HG02678 (cell line): ENCODE results near the gene CPNE9.

ENCODE experiments used
- ATAC-seq: cut with Tn5 transposase; IDR thresholded peaks from one replicate; pipeline ENCODE4 v1.9.1; 2021; ENCODE audit warnings: mild to moderate bottlenecking, moderate library complexity; ENCODE audit not compliant: unreplicated experiment

Gene CPNE9

GRCh38 chr3:9743548-9743947, 39.9 kb downstream of the CPNE9 start:
- ATAC-seq = no peak

GRCh38 chr3:9744162-9744561, 40.5 kb downstream of the CPNE9 start:
- no peak for ATAC-seq

DNA sequence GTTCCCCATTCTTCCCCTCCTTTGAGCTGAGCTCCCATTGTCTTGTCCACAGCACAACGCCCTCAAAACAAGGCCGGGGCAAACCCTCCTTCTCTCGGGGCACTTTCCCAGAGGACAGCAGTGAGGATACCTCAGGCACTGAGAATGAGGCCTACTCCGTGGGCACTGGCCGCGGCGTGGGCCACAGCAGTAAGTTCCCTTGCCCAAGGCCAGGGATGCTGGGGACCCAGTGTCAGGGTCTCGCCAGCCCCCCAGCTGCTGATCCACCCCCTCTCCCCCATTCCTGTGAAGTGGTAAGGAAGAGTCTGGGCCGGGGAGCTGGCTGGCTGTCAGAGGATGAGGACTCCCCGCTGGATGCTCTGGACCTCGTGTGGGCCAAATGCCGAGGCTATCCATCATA, 41.9 kb downstream of the CPNE9 start:
- ATAC-seq = no peak

DNA sequence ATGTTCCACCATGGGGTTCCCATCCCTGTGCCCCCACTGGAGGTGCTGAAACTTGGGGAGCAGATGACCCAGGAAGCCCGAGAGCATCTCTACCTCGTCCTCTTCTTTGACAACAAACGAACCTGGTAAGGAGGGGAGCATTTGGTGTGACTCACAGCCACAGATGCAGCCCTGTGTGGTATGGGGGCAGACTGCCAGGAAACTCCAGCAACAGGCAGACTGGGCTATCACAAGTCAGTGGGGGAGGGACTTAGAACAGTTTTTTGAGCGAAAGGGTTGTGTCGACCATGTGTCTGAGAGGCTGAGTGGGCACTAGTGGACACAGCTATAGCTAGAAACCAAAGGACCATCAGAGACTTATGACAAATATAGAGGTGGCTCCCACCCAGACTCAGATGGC, 42.7 kb downstream of the CPNE9 start:
- no peak for ATAC-seq

DNA sequence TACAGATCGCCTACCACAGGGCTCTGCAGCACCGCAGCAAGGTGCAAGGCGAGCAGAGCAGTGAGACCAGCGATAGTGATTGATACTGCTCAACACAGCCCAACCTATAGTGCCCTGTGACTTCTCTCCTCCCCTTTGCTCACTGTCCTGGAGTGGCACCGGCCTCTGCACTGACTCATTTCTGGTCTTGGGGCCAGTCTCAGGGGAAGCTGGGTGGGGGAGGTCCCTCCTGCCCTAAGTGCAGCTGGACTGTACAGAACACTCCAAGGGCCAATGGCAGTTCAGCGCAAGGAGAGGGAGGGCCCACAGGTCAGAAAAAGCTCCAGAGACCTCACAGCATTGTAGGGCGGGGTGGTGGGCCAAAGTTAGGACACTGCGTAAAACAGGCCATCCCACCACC, 43.6 kb downstream of the CPNE9 start:
- ATAC-seq = no peak

DNA sequence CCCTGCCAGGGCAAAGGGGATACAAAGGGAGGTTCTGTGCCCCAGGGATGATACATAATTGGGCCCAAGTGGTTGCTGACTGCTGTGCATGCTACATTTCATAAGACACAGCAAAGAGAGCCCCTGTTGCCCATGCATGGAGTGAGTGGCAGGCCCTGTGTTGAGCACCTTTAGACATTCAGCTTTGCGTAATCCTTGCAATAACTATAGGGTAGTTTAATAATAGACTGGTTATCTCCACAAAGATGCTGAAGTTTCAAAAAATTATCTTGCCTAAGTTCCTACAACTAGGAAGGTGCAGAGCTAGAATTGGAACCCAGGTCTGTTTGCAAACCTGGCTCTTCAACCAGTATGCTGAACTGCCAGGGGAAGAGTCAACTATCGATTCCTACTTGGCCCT, 44.4 kb downstream of the CPNE9 start:
- no peak for ATAC-seq

GRCh38 chr3:9749296-9749644, 45.6 kb downstream of the CPNE9 start:
- ATAC-seq = no peak

GRCh38 chr3:9749645-9750555, 46.3 kb downstream of the CPNE9 start, which contains the start of gene OGG1:
Gene OGG1, plus strand, starts transcription at chr3:9749952. Its CDS starts 335 bp downstream, at chr3:9750287.
- ATAC-seq = peak; percentile 90

GRCh38 chr3:9750556-9751411, 47.2 kb downstream of the CPNE9 start:
- ATAC-seq = no peak

DNA sequence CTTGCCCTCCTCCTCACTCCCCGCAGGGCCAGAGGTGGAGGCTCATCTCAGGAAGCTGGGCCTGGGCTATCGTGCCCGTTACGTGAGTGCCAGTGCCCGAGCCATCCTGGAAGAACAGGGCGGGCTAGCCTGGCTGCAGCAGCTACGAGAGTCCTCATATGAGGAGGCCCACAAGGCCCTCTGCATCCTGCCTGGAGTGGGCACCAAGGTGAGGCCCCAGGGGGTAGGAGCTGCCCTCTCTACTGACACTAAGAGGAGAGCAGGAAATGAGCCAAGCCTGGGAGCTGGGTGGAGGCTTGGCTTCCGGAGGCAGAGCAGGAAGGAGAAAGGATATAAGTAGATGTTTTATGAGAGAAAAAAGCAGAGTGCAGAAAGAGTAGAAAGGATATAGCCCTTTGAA, 51.0 kb downstream of the CPNE9 start:
- ATAC-seq = no peak

GRCh38 chr3:9757427-9757826, 53.8 kb downstream of the CPNE9 start:
- no peak for ATAC-seq

GRCh38 chr3:9760779-9761505, 57.3 kb downstream of the CPNE9 start:
- no peak for ATAC-seq

DNA sequence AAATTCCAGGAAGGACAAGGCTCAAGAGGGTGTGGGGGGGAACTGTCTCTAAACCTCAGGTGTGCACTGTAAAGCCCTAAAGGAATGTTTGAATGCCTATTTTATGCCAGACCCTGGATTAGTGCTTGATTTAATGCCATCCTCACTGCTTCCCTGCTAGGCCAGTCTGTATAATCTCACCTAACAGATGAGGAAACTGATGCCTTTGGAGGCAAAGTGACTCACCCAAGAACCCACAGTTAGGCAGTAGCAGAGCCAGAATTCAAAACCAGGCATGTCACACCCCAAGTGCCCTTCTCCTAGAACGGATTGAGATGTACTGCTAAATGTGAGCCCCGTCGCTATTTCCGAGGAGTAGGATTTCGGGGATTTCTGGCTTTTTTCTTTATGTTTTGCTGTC, 58.3 kb downstream of the CPNE9 start:
- no peak for ATAC-seq

DNA sequence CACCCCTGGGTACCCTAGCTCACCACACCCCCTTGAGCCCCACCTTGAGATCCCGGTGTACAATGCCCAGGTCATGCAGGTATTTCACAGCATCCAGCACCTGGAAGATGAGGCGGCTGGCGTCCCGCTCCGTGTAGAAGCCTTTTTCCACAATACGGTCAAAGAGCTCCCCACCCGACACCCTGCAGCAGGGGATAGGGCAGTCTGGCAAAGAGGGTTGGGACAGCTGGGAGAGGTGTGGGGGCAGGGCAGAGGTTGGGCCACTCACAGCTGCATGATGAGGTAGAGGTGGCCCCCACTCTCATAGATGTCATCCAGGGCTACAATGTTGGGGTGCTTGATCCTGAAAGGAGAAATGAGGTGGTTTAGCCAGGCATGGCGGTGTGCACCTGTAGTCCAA, 59.2 kb downstream of the CPNE9 start:
- no peak for ATAC-seq

- no peak for ATAC-seq
Measured at GRCh38 chr3:9765865-9766264, 62.2 kb downstream of the CPNE9 start.

- no peak for ATAC-seq
Measured at GRCh38 chr3:9767418-9767817, 63.8 kb downstream of the CPNE9 start.

DNA sequence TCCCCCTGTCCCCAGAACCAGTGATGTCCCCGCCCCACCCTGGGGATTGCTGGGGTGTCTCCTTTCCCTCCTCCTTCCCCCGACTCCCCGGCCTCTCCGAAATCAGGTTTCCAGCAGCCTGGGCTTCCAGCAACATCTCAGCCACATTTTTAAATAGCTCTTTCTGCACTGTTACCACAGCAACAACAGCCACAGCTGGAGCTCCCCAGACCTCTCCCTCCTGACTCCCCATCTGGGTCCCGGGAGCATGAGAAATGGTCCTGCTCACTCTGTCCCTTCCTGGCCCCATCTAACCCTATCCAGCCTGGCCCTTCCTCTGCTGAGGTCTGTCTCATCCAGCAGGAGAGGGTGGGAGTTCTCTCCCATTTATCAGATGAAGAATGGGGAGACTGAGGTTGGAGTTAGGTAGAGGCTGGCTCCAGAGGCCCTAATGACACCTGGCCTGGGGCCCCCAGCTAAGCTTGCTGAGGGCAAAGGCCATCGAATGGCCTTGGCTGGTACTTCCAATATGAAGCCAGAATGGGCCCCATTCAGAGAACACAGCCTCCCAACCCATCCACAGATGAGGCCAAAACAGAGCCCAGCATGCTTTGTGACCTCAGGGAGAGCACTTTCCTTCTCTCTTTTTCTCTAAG, 64.6 kb downstream of the CPNE9 start:
- ATAC-seq = no peak

GRCh38 chr3:9769012-9769411, 65.4 kb downstream of the CPNE9 start:
- no peak for ATAC-seq

GRCh38 chr3:9769426-9770275, 66.0 kb downstream of the CPNE9 start, which contains the start of gene CAMK1:
Gene CAMK1, minus strand, starts transcription at chr3:9769947. Its CDS starts 2,198 bp downstream, at chr3:9767749.
- peak; percentile 68 for ATAC-seq
